GM21576 (cell line): Measurements from ENCODE around the gene TRAPPC6A.
"Not testable (repeated sequence)": the region's sequence is repeated elsewhere in the genome, so short reads cannot be mapped to it uniquely, and the experiment has no call there.

Experiments used
- ATAC-seq: cut with Tn5 transposase; IDR thresholded peaks from one replicate; pipeline ENCODE4 v1.9.1; 2021; ENCODE audit warnings: mild to moderate bottlenecking, moderate library complexity; ENCODE audit not compliant: unreplicated experiment

Gene TRAPPC6A

DNA sequence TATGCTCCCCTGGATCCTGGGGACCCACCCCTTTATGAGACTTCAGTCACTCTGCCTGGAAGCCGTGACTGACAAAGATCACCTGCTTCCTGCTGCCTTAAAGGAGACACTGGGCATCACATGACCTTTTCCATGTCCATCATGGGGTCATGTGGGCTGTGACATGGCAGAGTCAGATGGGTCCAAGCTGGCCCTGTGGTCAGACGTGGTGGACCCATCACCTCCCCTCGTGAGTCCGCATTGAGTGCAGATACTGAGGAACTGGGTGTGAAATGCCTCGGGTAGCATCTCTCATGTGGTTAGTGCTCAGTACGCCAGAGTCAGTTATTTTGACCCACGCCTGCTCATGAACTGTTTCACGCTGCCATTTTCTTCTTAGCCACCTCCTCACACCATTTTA, 44.4 kb downstream of the TRAPPC6A start:
- ATAC-seq = no peak

DNA sequence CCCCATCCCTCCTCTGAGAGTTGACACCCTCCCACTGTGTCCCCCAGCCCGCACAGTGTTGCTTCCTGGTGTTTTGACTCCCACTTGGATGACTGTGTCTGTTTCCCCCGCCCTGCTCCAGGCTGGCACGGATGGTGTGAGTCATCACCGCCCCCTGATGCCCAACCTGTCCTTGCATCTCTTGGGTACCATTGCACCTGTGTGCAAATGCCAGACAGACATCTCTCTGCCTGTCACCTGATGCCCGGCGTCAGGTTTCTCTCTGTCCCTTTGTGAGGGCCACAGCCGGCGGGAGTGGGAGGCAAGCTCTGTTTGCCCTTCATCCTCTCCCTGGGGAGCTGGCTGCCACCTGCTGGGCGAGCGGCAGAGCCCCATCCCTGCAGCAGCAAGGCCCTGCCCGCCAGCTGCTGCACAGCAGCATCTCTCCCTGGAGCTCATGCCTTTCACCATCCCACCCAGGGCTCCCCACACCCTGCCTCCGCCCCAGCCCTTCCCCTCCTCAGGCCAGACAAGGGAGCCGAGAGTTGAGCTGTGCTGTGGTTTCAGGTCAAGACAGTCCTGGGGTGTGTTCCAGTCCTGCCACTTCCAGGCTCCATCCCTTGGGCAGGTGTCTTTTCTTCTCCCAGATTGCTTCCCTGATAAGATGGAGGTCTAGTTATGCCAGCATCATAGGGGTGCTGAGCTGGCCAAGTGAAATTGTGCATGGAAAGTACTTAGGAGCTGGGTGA, 47.0 kb downstream of the TRAPPC6A start:
- ATAC-seq = no peak

DNA sequence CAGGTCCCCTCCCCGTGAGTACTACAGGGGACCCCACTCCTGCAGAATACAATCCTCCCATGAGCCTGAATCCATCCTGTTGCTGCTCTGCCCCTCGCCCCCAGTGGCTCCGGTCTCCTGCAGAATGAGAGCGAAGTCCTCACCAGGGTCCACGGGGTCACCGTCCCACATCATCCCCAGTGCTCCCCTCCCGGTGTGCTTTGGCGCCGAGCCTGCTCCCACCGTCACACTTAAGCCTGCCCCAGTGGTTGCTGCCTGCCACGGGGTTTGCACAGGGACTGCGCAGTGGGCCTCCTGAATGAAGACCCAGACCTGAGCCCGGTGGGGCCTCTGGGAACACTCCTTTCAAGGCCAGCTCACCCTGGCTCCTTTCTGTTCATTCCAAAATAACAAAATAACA, 47.8 kb downstream of the TRAPPC6A start:
- ATAC-seq = no peak

DNA sequence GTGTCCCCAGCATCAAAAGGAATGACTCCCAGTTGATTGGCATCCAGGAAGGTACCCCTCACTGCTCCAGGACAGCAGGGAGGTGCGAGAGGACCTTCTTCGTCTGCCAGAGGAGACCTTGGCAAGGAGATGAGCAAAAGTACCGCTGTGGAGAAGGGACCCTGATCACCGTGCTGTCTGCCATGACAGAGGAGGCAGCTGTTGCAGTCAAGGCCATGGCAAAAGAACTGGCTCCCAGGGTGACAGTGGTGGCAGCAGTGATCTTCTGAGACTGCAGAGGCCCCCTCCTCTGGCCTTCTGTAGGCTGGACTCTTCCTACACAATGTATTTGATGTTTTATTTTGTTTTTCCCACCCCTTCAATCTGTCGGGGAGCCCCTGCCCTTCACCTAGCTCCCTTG, 49.2 kb downstream of the TRAPPC6A start:
- ATAC-seq = no peak

DNA sequence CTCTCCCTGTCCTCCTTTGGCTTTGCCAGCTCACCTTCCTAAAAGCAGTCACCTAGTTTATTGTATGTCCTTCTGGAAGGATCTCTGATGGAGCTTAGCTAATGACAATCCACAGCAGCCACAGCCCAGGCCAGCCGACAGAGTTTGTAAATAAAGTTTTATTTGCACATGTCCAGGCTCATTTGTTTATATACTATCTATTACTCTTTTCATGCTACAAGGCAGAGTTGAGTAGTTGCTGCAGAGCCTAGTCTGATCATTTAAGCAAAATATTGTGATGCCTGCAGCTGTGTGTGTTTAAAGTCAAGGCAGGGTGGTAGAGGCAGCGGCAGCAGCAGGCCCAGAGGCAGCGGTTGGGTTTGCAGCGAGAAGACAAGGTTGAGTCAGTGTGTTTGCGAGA, 49.9 kb downstream of the TRAPPC6A start:
- no peak for ATAC-seq

DNA sequence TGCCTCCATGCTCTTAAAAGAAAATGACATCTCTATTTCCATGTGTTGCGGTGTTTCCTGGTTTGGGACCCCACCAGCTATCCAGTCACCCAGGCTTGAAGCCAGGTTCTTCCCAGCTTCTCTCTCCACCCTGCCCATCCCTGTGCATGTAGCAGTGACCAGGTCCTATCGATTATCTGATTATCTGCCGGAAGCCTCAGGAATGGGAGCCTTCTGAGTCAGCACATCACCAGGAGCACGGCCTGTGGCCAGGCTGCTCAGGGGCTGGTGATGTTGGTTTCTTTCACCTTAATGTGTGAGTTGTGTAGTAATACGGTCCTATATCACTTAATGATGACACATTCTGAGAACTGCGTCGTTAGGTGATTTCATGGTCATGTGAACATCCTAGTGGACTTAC, 51.4 kb downstream of the TRAPPC6A start:
- no peak for ATAC-seq

DNA sequence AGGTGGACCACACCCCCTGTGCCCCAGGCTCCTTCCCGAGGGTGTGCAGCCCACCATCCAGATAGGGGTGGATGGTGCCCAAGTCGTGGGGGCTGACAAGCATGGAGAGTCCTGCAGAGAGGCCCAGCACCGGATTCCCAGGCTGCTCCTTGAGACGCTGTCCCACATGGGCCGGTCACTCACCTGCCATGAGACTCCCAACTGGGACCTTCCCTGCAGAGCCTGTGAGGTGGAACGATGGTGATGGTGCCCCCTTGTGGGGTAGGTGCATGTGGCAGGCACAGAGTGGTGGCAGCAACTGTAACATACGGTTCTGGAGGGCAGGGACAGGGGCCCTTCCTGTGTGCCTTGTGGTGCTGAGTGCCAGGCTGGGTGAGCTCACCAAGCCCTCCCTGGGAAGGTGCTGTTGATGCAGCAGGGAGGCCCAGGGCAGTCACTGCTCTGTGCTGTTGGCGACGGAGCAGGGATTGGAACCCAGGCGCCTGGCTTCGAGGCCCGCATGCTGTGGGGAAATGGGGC, 52.0 kb downstream of the TRAPPC6A start:
- ATAC-seq = peak; percentile 43

DNA sequence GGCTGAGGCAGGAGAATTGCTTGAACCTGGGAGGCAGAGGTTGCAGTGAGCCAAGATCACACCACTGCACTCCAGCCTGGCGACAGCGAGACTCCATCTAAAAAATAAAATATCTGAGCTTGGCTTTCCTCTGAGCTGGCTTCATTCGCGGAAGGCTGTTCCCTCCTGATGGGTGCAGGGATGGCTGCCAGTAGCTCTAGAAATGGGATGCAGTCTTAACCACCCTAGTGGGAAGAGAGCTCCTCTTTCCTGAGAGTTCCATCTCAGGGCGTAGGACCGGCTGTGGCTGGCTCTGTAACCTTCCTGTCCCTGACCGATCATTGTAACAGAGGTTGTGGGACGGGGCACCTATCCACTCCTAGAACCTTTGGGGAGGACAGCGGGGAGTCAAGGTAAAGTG, 52.7 kb downstream of the TRAPPC6A start:
- no peak for ATAC-seq

DNA sequence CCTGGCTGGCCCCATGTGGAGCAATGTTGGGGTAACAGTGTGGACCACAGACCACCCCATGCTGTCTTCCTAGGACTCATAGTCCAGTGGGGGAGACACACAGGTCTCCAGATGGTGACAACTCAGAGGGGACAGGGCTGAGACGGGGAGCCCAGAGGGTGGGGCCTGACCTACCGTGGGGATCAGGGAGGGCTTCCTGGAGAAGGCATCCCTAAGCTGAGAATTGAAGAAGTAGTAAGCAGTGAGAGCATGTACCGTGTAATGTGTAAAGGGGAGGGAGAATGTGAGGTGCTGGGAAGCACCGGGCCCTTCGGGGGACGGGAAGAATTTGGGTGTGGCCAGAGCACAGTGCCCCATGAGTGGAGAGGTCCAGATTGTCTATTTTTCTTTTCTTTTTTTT, 54.0 kb downstream of the TRAPPC6A start:
- ATAC-seq = no peak

DNA sequence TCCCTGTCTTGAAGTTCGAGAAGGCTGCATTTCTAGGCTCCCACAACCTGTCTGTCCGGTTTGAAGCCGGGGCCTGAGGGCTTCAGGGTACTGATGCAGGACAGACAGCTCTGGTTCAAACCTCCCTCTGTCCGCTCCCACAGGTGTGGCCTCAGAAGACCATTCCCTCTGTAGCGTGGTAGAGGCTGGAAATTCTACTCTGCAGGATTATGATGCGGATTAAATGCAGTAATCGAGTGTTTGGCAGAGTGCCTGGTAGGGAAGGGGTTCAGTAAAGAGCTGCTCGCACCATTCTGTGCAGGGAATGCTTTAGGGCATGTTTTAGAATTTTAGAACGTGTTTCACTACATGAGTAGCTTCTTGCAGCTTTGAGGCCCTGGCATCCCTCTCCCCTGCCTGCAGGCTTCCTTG, 54.6 kb downstream of the TRAPPC6A start:
- no peak for ATAC-seq

DNA sequence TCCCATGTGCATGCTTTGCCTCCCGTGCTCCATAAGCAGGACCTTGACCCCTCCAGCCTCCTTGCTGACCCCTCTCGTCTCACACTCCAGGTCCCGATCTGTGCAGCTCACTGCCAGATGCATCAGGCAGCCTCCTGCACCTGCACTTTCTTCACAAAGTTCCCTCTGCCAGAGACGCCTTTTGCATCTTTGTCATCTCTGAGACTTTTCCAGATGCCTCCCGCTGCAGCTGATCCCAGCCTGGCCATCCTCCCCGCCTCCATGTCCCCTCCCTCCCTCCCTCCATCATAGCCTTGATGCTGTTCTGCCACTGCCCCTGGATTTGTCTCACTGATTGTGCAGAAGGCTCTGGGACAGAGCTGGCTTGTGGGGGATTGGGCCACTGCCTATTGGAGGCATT, 55.2 kb downstream of the TRAPPC6A start:
- no peak for ATAC-seq

DNA sequence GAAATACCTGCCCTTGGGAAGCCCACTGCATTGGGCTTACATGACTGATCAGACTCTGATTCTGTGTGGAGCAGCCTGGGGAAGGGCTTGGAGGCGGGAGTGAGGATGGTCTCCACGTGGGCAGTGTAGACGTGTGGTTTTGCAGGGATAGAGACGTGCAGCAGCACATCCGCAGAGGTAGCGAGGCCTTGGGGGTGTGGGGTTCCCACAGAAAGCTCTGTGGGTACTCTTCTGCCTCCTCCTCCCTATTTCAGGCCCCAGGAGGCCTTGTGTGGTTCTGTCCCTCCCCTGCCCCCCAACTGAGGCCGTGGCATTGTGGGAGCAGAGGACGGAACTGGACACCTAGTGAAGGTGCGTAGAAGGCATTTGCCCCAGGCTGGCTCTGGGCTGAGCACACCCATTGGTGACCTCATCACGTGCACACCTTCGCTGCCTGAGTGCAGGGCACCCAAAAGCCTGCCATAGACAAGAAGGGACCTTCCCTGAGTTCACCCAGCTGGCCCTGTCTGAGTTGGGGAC, 56.2 kb downstream of the TRAPPC6A start:
- ATAC-seq = no peak

DNA sequence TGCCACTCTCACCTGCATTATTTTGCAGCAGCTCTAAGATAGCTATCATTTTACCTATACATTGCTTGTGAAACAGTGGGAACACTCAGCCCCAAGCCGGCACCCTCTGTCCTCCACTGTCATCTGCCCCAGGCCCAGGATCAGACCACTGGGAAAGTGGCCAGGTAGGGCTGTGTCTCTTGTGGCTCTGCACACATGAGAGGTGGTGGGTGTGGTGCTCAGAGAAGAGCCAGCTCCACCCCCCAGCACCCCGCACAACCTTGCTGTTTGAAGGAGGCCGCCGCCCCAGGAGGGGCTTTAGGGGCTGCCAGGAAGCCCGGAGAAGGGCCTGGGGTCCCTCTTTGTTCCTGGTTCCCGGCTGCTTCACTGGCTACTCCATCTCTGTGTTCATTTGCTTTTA, 58.5 kb downstream of the TRAPPC6A start:
- no peak for ATAC-seq

DNA sequence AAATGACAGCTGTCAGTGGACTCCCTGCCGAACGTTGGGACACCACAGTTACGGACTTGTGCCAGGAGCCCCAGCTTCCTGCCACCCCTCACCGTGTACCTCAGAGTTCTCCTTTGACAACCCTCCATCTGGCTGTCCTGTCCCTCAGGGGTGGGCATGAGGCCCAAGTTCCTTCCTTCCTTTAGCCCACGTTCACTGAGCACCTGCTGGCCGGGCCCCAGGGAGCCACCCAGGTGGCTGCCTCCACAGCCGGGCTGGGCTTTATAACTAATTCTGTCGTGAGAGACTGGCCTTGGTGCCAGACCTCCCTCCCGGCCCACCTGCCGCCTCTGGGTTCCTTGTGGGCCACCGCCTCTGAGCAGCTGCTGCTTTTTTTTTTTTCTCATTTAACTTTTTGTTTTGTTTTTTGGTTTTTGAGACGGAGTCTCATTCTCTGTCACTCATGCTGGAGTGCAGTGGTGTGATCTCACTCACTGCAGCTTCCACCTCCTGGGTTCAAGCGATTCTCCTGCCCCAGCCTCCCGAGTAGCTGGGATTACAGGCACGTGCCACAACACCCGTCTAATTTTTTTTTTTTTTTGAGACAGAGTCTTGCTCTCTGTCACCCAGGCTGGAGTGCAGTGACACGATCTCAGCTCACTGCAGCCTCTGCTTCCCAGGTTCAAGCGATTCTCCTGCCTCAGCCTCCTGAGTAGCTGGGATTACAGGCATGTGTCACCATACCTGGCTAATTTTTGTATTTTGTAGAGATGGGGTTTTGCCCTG, 59.3 kb downstream of the TRAPPC6A start:
- ATAC-seq = not testable (repeated sequence)

DNA sequence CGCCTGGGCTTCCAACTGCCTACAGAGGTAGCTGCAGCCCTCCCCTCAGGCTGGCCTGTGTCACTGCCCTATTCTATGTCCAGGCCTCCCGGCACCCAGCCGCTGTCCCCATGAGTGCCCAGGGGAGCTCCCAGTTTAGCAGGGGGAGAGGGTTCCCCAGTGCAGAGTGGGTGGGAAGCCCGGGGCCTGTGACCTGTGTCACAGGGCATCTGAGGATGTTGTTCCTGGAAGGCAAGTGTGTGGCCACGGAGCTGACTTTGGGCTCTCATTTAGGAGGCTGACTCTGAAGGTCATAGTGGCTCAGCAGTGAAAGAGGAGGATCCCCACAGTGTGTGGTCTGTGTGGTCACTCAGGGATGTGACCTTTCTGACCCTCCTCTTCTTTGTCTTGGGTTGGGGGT, 59.9 kb downstream of the TRAPPC6A start:
- ATAC-seq = no peak

DNA sequence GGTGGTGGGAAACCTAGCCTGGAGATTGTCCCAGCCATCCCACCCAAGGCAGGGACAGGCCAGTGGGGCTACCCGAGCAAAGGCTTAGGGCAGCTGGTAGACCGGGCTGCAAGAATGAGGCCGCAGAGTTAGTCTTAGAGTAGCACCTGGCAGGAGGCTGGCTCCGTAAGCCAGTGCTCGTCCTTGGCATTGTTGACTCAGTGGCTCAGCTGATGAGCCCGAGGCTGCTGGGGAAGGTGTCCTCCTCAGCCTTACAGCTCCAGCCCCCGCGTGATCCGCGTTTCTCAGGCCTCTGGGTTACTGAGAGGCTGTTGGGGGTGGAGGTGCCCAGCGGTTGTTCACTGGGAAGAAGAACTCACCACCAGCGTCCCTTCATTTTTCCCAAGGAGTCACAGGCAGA, 60.4 kb downstream of the TRAPPC6A start:
- ATAC-seq = no peak

DNA sequence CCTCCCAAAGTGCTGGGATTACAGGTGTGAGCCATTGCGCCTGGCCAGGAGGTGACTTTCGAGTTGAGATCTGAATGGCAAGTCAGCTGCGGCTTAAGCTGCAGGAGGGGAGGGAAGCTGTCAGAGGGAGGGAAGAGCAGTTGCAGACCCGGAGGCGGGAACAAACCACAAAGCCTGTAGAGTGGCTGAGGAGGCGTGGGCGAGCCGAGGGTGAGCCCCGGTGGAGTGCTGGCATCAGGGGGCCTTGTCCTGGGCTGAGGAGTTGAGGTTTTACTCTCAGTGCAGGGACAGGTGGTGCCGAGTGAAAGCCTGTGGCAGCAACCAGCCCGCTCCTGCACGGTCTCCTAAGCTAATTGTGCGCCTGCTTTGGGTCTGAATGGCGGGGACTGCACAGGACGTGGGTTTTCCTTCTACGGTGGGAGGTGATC, 60.9 kb downstream of the TRAPPC6A start:
- ATAC-seq = no peak

DNA sequence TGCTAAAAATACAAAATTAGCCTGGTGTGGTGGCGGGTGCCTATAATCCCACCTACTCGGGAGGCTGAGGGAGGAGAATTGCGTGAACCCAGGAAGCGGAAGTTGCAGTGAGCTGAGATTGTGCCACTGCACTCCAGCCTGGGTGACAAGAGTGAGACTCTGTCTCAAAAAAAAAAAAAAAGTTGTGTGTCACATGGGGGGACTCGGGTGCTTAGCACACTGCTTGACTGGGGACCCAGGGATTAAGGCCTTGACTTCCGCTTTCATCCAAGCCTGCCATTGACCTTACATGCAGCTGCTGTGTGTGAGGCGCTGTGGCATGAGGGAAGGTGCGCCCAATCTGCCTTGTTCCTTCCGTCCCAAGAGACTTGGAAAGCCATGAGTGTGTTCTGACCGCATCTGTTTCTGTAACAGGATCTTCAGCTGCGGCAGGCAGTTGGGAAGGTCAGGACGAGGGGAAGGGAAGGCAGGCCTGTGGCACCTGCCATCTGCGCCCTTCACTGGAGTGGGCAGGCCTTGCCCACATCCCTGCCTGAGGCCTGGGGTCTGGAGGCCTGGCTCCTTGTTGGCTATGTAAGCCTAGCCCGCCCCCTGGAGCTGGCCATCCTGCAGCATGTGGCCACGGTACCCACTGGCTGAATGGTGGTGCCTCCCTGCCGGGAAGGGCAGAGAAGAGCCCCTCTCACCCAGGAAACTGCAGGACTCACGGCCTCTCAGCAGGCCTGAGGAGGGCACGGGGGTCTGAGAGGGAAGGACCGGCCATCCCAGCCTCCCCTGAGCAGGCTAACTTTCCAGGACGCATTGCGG, 62.0 kb downstream of the TRAPPC6A start:
- ATAC-seq = no peak

DNA sequence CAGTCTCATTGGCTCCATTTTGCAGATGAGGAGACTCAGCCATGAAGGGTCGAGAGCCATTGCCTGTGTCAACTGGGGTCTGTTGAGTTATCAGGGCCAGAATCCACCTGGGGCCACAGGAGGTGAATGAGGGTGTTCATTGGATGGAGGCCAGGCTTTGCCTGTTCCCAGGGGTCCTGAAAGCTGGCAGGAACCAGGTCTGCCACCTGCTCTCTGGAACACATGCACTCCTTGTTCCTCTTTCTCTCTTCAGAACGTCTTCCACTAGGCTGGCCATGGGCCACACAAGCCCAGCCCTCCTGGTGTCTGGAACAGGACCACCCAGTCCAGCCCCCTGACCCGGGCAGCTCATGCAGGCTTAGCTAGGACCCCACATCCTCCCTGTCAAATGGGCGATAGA, 63.9 kb downstream of the TRAPPC6A start:
- no peak for ATAC-seq

DNA sequence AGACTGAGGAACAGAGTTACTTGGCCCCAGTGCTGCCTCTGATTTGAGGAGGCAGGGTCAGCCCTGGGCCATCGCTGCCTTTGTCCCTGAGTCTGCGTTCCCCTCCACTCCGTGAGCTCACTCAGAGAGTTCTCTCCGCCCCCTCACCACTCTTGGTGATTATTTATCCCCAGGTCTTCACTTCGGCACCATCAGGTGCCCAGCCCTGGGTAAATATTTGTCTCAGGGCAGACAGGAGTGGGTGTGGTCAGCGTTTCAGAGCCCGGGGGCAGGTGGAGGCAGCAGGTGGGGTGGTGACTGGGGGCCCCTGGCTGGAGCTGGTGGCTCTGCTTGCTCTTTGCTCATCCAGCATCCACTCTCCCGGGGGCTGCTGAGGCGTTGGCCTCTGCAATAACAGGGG, 64.4 kb downstream of the TRAPPC6A start:
- ATAC-seq = no peak
